ENCODE data around the gene DNAL1.
"Not testable (repeated sequence)": the region's sequence is repeated elsewhere in the genome, so short reads cannot be mapped to it uniquely, and the experiment has no call there.

The DNAL1 gene

GRCh38 chr14:73696466-73697400 lies 51.9 kb downstream of the DNAL1 start:
- no peak for DNase-seq (ENCODE audit: low read depth in 1 of 2, low spot score in 1 of 2)

DNA sequence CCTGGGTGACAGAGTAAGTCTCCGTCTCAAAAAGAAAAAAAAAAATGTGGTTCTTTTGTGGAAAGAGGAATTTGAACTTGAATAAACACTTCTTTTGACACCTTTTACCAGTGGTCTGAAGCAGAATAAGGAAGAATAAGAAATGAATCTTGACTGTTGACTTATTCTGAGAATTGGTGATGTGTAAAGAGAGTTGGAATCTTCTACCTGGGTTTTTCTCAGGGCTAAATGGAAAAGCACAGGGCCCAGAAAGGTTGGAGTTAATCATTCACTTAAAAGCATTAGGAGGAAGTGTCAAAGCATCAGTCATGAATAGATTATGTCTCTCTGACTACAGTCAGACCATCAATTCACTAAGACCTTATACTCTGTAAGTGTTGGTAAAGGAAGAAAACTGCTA lies 55.5 kb downstream of the DNAL1 start:
- DNase-seq (ENCODE audit: low read depth in 1 of 2, low spot score in 1 of 2) = no peak

GRCh38 chr14:73708076-73708475 lies 63.3 kb downstream of the DNAL1 start:
- not testable (repeated sequence) for DNase-seq (ENCODE audit: low read depth in 1 of 2, low spot score in 1 of 2)

- DNase-seq (ENCODE audit: low read depth in 1 of 2, low spot score in 1 of 2) = no peak
Measured at GRCh38 chr14:73709904-73710469, 65.2 kb downstream of the DNAL1 start.

DNA sequence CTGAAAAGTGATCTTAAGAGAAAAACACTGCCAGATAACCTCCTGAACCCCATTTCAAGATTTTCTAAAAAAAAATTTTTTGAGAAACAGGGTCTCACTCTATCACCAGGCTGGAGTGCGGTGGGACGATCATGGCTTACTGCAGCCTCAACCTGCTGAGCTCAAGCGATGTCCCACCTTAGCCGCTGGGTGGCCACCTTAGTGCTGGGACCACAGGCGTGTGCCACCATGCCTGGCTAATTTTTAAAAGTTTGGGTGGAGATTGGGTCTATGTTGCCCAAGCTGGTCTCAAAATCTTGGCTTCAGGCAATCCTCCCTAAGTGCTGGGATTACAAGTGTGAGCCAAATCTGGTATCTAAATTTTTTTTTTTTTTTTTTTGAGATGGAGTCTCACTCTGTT lies 66.0 kb downstream of the DNAL1 start:
- no peak for DNase-seq (ENCODE audit: low read depth in 1 of 2, low spot score in 1 of 2)

DNA sequence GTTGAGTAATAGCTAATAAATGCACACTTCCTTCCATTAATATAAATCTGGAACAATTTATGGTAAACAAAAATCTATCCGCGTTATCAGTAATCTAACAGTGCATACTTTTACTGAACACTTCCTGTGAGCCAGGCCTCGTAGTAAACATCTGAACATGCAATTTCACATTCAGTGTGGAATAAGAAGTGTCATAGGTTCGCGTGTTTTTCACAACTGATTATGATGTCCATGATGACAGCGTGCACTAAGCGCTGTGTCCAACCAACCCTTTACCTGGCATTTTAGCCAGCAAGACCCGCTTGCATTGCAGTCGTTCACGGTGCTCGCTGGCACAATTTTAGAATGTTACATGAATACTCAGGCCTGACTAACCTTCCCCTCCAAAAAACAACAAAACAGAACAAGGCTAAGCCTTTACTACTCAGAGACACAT lies 67.3 kb downstream of the DNAL1 start:
- DNase-seq (ENCODE audit: low read depth in 1 of 2, low spot score in 1 of 2) = no peak

DNA sequence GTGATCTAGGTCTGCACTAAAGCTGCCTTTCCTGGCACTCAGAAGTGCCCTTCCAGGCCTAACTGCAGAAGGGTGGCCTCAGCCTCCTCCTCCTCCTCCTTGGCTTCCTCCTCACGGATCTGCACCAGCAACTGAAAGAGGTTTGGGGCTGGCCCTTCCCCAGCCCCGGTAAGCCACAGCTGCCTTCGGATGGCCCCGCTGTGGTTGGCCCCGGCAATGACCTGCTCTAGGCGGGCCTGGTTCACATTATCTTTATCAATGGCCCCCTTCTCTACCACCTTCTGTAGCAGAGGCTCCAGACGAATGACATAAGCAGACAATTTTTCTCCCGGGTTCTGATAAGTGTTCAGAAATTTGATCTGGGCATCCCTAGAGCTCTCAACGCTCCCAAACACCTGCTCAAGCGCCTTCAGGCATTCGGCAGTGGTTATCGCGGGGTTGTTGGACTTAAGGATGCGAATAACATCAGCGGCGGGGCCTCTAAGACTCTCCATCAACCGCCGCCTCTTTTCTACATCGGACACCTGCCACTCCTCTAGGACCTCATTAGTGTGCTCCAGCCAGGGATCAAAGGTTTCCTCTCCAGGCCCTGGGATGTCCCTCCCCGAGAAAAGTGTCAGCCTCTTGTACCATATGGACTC lies 67.9 kb downstream of the DNAL1 start:
- DNase-seq (ENCODE audit: low read depth in 1 of 2, low spot score in 1 of 2) = no peak

- DNase-seq (ENCODE audit: low read depth in 1 of 2, low spot score in 1 of 2) = no peak
Measured at GRCh38 chr14:73713206-73713802, 68.5 kb downstream of the DNAL1 start.

DNA sequence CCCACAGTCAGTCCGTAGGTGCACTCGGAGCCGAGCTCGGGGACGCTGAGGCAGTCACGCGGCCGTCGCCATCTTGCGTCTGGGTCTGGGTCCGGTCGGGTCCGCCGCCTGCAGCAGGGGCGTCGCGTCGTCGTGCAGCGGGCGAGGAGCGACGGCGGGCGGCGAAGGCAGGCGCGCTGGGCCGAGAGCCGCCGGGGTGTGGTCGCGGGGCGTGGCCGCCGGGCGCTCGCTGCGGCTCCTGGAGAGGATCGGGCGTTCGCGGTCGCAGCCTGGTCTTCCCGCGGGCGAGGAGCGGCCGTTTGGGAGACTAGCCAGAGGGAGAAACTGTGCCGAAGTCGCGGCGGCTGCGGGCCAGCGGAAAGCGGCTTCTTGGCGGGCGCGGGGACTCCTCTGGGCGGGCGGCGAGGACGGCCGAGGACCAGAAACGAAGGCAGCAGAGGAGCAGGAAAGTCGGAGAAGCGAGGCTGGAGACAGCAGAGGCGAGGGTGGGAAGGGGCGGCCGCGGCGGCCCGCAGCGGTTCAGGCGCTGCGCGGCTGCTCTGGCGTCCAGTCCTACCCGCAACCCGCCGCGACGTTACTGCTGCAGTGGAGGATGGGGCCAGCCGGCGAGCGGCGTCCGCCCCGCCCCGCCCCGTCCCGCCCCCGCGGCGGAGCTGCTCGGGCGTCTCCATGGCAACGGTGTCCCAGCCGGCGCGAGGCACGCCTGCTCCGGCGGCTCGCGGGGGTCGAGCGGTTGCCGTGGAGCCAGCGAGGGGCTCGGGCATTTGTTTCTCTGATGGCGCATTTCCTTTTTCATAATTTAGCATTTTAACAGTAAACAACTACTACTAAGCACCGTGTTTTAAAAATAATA lies 69.2 kb downstream of the DNAL1 start, which contains the start of gene PNMA1:
Gene PNMA1 (minus strand): TSS at position 582 of the 853 bp plus-strand sequence. CDS start 745 bp downstream, outside the sequence.
- peak; percentile 69 to 82 for DNase-seq (ENCODE audit: low read depth in 1 of 2, low spot score in 1 of 2)

DNA sequence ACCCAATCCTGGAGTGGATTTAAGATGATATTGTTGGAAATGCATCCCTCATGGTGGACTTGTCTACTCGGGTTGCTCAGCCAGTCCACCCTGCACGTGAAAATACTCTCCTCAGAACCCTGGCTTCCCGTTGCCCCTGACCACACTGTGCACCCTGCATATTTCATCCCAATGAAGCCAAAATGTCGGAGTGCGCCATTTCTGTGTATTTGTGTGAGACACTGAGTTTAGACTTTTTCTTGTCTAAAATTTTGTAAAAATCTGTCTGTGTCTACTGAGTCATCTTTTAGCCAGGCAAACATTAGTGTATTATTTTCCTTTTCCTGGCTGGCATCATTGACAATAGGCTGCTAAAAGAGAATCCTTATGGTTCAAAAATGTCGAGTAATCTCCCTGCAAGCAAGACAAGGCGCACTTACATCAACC lies 69.9 kb downstream of the DNAL1 start:
- no peak for DNase-seq (ENCODE audit: low read depth in 1 of 2, low spot score in 1 of 2)

DNA sequence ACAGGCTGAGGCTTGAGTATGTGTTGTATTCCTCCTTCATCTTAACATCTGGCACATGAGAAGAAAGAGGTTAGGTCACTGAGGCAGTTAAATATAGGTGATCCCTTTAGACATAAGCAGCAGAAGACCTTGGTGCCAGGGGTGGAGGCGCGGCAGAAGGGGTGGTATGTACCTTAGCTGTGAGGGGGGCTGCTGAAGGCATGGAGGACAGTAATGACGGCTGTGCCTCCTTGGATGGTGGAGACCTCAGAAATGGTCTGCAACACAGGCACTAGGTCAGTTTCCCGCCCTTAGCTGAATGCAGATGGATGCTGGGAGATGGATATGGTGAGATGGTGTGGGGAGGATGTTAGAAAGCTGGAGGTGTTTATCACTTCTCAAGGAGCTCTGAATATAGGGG lies 70.9 kb downstream of the DNAL1 start:
- DNase-seq (ENCODE audit: low read depth in 1 of 2, low spot score in 1 of 2) = no peak

DNA sequence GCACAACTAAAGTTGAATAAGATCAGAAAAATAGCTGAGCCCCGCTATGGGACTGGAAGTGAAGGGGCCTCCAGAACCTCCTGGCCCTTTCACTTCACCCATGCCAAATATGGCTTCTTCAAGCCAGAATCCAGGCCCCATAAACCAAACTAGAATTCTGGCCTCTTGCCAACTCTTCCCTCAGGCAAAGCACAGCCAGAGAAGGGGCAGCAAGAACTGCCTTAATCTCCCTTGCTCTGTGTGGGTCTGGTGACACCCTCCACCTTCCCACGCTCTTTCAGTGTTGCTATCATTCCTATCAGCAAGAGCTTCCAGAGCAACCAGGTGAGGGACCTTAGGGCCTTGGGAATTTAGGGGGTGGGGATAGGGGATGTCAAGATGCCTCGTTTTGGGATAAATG lies 72.5 kb downstream of the DNAL1 start:
- DNase-seq (ENCODE audit: low read depth in 1 of 2, low spot score in 1 of 2) = no peak

DNA sequence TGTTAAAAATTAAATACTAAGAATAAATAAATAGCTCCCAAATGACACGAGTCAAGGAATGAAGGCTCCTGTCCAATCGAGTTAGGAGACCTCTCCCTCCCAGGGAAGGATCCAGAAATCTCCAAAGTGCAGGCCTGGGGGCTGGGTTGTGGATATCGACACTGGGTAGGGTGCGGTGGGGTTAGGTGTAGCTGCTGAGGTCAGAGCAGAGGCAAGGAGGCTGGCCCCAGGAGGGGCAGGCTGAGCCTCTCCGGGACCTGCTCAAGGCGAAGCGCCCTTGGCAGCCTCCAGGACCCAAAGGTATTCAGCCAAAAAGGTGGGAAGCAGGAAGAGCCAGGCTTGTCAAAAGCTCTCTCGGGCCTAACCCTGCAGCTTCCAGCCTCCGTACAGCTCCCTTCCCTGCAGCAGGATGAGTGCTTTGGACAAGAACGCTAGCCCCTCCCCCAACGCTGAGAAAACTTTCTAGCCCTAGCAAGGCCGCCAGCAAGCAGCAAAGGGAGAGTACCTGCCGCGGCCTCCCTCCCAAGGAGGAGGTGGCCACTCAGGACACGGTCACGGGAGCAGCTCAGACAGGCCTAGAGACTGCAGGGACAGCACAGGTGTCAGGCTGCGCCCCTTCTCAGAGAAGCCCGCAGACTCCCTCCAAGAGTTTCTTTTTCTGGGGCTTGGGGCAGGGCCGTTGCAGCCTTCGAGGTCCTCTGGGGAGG lies 73.1 kb downstream of the DNAL1 start:
- no peak for DNase-seq (ENCODE audit: low read depth in 1 of 2, low spot score in 1 of 2)

DNA sequence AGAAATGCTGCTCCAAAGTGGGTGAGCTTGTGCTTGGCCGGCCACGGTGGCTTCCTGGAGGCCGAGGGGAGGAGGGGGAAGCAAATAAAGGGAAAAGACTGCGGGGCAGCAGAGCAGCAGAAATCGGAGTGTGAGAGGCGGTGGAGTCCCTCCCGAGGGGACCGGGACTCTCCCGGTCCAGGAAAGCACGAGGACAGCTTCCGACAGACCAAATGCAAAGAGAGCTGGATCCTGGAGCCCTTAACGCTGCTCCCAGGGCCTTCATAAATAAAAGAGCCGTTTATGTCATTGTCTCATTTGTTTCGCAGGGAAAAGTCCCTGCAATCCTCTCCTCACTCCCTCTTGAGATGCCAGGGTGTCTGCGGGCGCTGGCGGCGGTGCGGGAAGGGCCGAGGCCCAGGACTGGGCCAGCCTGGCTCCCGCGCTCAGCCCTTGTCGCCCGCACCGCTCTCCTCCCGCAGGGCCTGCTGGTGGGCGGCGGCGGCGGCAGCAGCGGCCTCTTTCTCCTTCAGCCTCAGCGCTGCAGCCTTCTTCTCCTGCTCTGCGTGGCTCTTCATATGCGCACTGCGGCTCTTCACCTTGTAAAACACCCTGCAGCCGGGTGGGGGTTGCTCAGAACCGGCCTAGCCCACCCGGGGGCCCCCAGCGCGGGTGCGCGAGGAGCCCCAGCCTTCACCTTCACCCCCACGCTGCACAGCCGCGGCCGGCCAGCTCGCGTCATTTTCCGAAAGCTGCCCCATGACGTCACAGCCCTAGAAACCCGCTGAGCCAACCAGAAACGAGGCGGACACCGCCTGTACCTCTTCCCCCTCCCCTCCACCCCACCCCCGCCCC lies 73.8 kb downstream of the DNAL1 start:
- no peak for DNase-seq (ENCODE audit: low read depth in 1 of 2, low spot score in 1 of 2)

- no peak for DNase-seq (ENCODE audit: low read depth in 1 of 2, low spot score in 1 of 2)
Measured at GRCh38 chr14:73719361-73719760, 74.6 kb downstream of the DNAL1 start.

- no peak for DNase-seq (ENCODE audit: low read depth in 1 of 2, low spot score in 1 of 2)
Measured at GRCh38 chr14:73719791-73720190, 75.0 kb downstream of the DNAL1 start.

DNA sequence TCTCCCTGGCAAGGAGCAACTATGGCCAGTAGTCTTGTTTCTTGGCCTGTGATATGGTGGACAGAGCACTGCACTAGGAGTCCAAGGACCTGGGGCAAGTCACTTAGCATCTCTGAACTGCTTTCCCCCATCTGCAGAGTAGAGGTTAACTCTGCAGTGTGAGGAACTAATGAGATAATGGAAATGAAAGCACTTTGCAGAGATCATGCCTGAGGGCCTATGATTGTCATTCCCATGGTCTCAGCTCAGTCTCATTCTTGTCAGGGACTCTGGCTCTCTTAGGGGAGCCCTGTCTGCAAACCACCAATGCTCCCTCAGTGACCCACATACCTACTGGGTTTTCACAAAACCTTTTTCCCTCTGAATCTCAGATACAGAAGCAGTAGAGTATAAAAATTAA lies 75.8 kb downstream of the DNAL1 start:
- DNase-seq (ENCODE audit: low read depth in 1 of 2, low spot score in 1 of 2) = no peak

GRCh38 chr14:73721101-73721821 lies 76.5 kb downstream of the DNAL1 start:
- DNase-seq (ENCODE audit: low read depth in 1 of 2, low spot score in 1 of 2) = no peak
